Measurements from ENCODE around the gene BCL2L2. TPM values are rescaled to one million over a fixed set of nuclear protein-coding genes. Genes with fewer than 3 reads are reported as not detected.
A peak's percentile ranks its signal among the peaks of the same experiment; 100 is the strongest.
"Not testable (repeated sequence)": the region's sequence is repeated elsewhere in the genome, so short reads cannot be mapped to it uniquely, and the experiment has no call there.

The BCL2L2 gene
- 17.8 TPM for total RNA-seq

GRCh38 chr14:23306412-23307145 lies at the start of gene BCL2L2:
Gene BCL2L2 (plus strand): TSS chr14:23306833. CDS start chr14:23307768, 935 bp downstream.
- DNase-seq = peak; percentile 88

GRCh38 chr14:23258256-23258655 lies 48.4 kb upstream of the BCL2L2 start:
- no peak for DNase-seq

- no peak for DNase-seq
Measured at GRCh38 chr14:23259426-23259825, 47.2 kb upstream of the BCL2L2 start.

- DNase-seq = not testable (repeated sequence)
Measured at GRCh38 chr14:23260849-23261248, 45.8 kb upstream of the BCL2L2 start.

- DNase-seq = no peak
Measured at GRCh38 chr14:23269193-23269592, 37.4 kb upstream of the BCL2L2 start.

- no peak for DNase-seq
Measured at GRCh38 chr14:23275412-23275811, 31.2 kb upstream of the BCL2L2 start.

GRCh38 chr14:23277189-23277588 lies 29.4 kb upstream of the BCL2L2 start:
- no peak for DNase-seq

GRCh38 chr14:23277928-23278327 lies 28.7 kb upstream of the BCL2L2 start:
- not testable (repeated sequence) for DNase-seq

GRCh38 chr14:23281247-23281646 lies 25.4 kb upstream of the BCL2L2 start:
- DNase-seq = no peak

GRCh38 chr14:23284654-23285529 lies 21.7 kb upstream of the BCL2L2 start:
- DNase-seq = no peak

- DNase-seq = no peak
Measured at GRCh38 chr14:23285530-23286019, 21.1 kb upstream of the BCL2L2 start.

- peak; percentile 98 for DNase-seq
Measured at GRCh38 chr14:23286020-23286901, 20.4 kb upstream of the BCL2L2 start, which contains the start of gene HOMEZ. Gene HOMEZ (minus strand): TSS chr14:23286132. CDS start chr14:23285952, 180 bp downstream.

- DNase-seq = no peak
Measured at GRCh38 chr14:23286902-23287479, 19.6 kb upstream of the BCL2L2 start.

- DNase-seq = no peak
Measured at GRCh38 chr14:23294734-23295561, 11.7 kb upstream of the BCL2L2 start.

- DNase-seq = no peak
Measured at GRCh38 chr14:23296012-23296777, 10.4 kb upstream of the BCL2L2 start.

GRCh38 chr14:23297096-23297495 lies 9.5 kb upstream of the BCL2L2 start:
- DNase-seq = no peak

GRCh38 chr14:23297611-23298277 lies 8.9 kb upstream of the BCL2L2 start:
- no peak for DNase-seq

GRCh38 chr14:23299211-23299957 lies 7.2 kb upstream of the BCL2L2 start:
- DNase-seq = no peak

All from occipital lobe (tissue), 2 donors.